HG03460 (cell line): ENCODE measurements around the gene ASPN.
"Not testable (repeated sequence)": the region's sequence is repeated elsewhere in the genome, so short reads cannot be mapped to it uniquely, and the experiment has no call there.

Experiments used
- ATAC-seq: cut with Tn5 transposase; IDR thresholded peaks from one replicate; pipeline ENCODE4 v1.9.1; 2021; ENCODE audit not compliant: unreplicated experiment

Gene ASPN

GRCh38 chr9:92423612-92424011 is 58.7 kb downstream of the ASPN start:
- ATAC-seq = no peak

GRCh38 chr9:92422611-92423338 is 59.5 kb downstream of the ASPN start:
- ATAC-seq = no peak

GRCh38 chr9:92414566-92414965 is 67.7 kb downstream of the ASPN start:
- ATAC-seq = no peak

- not testable (repeated sequence) for ATAC-seq
These were observed 71.1 kb downstream of the ASPN start for GRCh38 chr9:92411157-92411556.

- ATAC-seq = no peak
These were observed 73.4 kb downstream of the ASPN start for GRCh38 chr9:92408747-92409478.

GRCh38 chr9:92407818-92408217 is 74.5 kb downstream of the ASPN start:
- no peak for ATAC-seq

- peak; percentile 70 for ATAC-seq
These were observed 75.8 kb downstream of the ASPN start for GRCh38 chr9:92406477-92406876.
